Glomerular endothelial cell (primary cell): ENCODE data around the gene NAA50. TPM values are rescaled to one million over a fixed set of nuclear protein-coding genes. Genes with fewer than 3 reads are reported as not detected.

Experiments used
- DNase-seq: peaks from one replicate; pipeline ENCODE4 v3.0.0-alpha.2; 2011; ENCODE audit warnings: low read depth, low spot score; ENCODE audit errors: extremely low read depth
- total RNA-seq: library from RNA; depleted of rRNA; stranded (reverse); fragments of >200 nt; gene quantifications from 2 replicates; pipeline ENCODE4 v1.2.3, GENCODE V29; 2015

Gene NAA50
- total RNA-seq, 1 donor from 2014 or later = 122 TPM

- no peak for DNase-seq
Measured at GRCh38 chr3:113695431-113695785, 50.6 kb downstream of the NAA50 start.

GRCh38 chr3:113690482-113690881 lies 55.6 kb downstream of the NAA50 start:
- DNase-seq = no peak

GRCh38 chr3:113685956-113686721 lies 59.9 kb downstream of the NAA50 start:
- no peak for DNase-seq

DNA sequence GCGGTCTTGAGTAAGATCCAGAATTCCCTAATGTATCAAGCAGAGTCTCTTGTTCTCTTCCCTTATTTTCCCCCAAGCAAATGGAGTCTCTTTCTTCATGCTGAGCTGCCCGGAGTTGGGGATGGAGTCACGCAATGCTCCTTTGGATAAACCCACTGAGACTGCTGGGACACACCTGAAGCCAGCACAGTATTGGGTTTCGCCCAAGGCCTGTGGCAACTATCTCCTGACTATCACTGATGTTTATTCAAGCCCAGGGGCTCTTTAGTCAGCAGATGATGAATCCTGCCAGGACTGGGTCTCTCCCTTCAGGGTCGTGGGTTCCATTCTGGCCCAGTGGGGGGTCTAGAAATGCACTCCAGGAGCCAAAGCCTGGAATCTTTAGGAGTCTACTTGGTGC lies 60.9 kb downstream of the NAA50 start:
- no peak for DNase-seq

DNA sequence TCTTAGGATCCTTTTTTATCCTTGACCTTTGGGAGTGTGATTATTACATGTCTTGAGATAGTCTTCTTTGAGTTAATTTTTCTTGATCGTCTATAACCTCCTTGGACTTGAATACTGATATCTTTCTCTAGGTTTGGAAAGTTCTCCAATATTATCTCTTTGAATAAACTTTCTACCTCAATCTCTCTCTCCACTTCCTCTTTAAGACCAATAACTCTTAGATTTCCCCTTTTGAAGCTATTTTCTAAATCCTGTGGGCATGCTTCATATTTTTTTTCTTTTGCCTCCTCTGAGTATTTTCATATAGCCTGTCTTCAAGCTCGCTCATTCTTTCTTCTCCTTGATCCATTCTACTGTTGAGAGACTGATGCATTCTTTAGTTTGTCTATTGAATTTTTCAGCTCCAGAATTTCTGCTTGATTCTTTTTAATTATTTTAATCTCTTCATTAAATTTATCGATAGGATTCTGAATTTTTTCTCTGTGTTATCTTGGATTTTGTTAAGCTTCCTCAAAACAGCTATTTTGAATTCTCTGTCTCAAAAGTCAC lies 61.7 kb downstream of the NAA50 start:
- no peak for DNase-seq

DNA sequence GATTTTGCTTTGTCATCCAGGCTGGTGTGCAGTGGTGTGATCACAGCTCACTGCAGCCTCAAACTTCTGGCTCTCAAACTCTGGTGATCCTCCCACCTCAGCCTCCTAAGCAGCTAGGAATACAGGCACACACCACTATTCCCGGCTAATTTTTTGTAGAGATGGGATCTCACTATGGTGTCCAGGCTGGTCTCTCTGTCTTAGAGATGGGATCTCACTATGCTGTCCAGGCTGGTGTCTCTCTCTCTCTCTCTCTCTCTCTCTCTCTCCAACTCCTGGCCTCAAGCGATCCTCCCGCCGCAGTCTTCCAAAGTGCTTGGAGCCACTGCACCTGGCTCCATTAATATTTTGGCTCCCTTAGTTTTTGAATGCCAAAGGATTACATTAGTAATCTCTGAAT lies 67.3 kb downstream of the NAA50 start:
- DNase-seq = no peak

- no peak for DNase-seq
Measured at GRCh38 chr3:113677737-113678136, 68.3 kb downstream of the NAA50 start.

GRCh38 chr3:113676261-113676660 lies 69.8 kb downstream of the NAA50 start:
- DNase-seq = no peak

- no peak for DNase-seq
Measured at GRCh38 chr3:113673593-113673992, 72.5 kb downstream of the NAA50 start.

GRCh38 chr3:113668015-113668414 lies 78.0 kb downstream of the NAA50 start:
- no peak for DNase-seq

Other genes with a start within 250 kb of the NAA50 start
- 6.1 and 8.8 TPM in 2 replicates for gene SPICE1, start 231.1 kb downstream of the NAA50 start, total RNA-seq
- 0.99 TPM in 1 of 2 replicates, not detected in the other for gene SIDT1, start 213.7 kb downstream of the NAA50 start, total RNA-seq
- 11.6 and 13.5 TPM in 2 replicates for gene USF3, start 49.6 kb downstream of the NAA50 start, total RNA-seq
- gene ATP6V1A, start 786 bp upstream of the NAA50 start, total RNA-seq = 59.2 and 67.3 TPM in 2 replicates
- gene GRAMD1C, start 92.5 kb upstream of the NAA50 start, total RNA-seq = 14.4 and 17.8 TPM in 2 replicates
- gene ZDHHC23, start 201.8 kb upstream of the NAA50 start, total RNA-seq = 0.48 and 0.88 TPM in 2 replicates